GM21360 (cell line): ENCODE data around the gene PCBP4.

Experiments
- ATAC-seq: cut with Tn5 transposase; IDR thresholded peaks from one replicate; pipeline ENCODE4 v1.9.1; 2021; ENCODE audit warnings: mild to moderate bottlenecking, moderate library complexity; ENCODE audit not compliant: unreplicated experiment

Gene PCBP4

GRCh38 chr3:51967384-51968169 is at the start of gene PCBP4:
PCBP4 (minus strand) TSS chr3:51967454; CDS start chr3:51961240, 6,214 bp downstream.
- no peak for ATAC-seq

GRCh38 chr3:52015438-52016228 is 48.4 kb upstream of the PCBP4 start:
- no peak for ATAC-seq

GRCh38 chr3:52014613-52015012 is 47.4 kb upstream of the PCBP4 start:
- no peak for ATAC-seq

GRCh38 chr3:52013802-52014598 is 46.7 kb upstream of the PCBP4 start:
- no peak for ATAC-seq

- ATAC-seq: no peak
These were observed 45.4 kb upstream of the PCBP4 start for GRCh38 chr3:52012699-52013098.

GRCh38 chr3:52010431-52010830 is 43.2 kb upstream of the PCBP4 start:
- no peak for ATAC-seq

- no peak for ATAC-seq
These were observed 40.0 kb upstream of the PCBP4 start for GRCh38 chr3:52007291-52007690.

- no peak for ATAC-seq
These were observed 39.5 kb upstream of the PCBP4 start for GRCh38 chr3:52006820-52007133.

- no peak for ATAC-seq
These were observed 39.0 kb upstream of the PCBP4 start for GRCh38 chr3:52006017-52006819.

- ATAC-seq: no peak
These were observed 38.3 kb upstream of the PCBP4 start for GRCh38 chr3:52005571-52005986.

GRCh38 chr3:52004906-52005395 is 37.7 kb upstream of the PCBP4 start:
- no peak for ATAC-seq

- ATAC-seq: no peak
These were observed 37.0 kb upstream of the PCBP4 start for GRCh38 chr3:52004163-52004787.

GRCh38 chr3:52002748-52003147 is 35.5 kb upstream of the PCBP4 start:
- no peak for ATAC-seq

- ATAC-seq: peak; percentile 72
These were observed 34.3 kb upstream of the PCBP4 start for GRCh38 chr3:52001443-52001974.

- ATAC-seq: no peak
These were observed 32.6 kb upstream of the PCBP4 start for GRCh38 chr3:51999846-52000245.

- no peak for ATAC-seq
These were observed 31.5 kb upstream of the PCBP4 start for GRCh38 chr3:51998774-51999173.

- ATAC-seq: no peak
These were observed 30.8 kb upstream of the PCBP4 start for GRCh38 chr3:51997935-51998596.

- no peak for ATAC-seq
These were observed 29.9 kb upstream of the PCBP4 start for GRCh38 chr3:51997172-51997571.
